Testis (tissue), 2 donors: ENCODE measurements around the gene ZNF728.

Experiments
- POLR2A ChIP-seq: fragments of 450-650 bp; IDR thresholded peaks from one replicate; pipeline ENCODE4 v1.6.1; 2017; ENCODE audit warnings: antibody characterized with exemption, mild to moderate bottlenecking, moderate library complexity
- TF ChIP-seq, protein P1 (sequence below), 3 experiments: fragments of 450-650 bp in 2 of 3; fragments of 200-600 bp in 1 of 3; sonication (generic) in 1 of 3; IDR thresholded peaks; one replicate each; pipeline ENCODE4 v1.5.1; 2016 to 2019; ENCODE audit warnings: antibody characterized with exemption in 3 of 3, mild to moderate bottlenecking in 2 of 3, moderate library complexity in 1 of 3

DNA sequence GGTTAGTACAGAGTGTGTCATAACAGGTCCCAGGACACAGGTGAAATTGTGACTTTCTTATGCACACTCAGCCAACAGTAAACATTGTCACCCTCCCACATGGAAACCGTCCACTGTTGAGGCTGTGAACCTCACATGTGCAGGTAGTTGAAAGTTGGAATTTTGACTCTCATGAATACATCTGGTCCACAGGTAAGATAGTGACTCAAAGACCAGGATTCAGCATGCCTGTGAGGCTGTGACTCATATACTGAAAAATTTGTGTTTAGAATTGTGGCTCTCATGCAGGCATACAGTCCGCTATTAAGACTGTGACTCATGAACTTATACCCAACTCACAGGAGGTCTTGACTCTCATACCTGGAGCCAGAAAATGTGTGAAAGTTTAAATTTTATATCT lies 67.8 kb downstream of the ZNF728 start:
- TF ChIP-seq, protein P1, sequence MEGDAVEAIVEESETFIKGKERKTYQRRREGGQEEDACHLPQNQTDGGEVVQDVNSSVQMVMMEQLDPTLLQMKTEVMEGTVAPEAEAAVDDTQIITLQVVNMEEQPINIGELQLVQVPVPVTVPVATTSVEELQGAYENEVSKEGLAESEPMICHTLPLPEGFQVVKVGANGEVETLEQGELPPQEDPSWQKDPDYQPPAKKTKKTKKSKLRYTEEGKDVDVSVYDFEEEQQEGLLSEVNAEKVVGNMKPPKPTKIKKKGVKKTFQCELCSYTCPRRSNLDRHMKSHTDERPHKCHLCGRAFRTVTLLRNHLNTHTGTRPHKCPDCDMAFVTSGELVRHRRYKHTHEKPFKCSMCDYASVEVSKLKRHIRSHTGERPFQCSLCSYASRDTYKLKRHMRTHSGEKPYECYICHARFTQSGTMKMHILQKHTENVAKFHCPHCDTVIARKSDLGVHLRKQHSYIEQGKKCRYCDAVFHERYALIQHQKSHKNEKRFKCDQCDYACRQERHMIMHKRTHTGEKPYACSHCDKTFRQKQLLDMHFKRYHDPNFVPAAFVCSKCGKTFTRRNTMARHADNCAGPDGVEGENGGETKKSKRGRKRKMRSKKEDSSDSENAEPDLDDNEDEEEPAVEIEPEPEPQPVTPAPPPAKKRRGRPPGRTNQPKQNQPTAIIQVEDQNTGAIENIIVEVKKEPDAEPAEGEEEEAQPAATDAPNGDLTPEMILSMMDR (IDR thresholded peaks at IDR 0.05) = no peak
- TF ChIP-seq POLR2A = no peak
